NOMO-1 treated with dmso at 0.1 percent for 144 hours (cell line): Measurements from ENCODE around the gene ZBED2.
"Not testable (repeated sequence)": the region's sequence is repeated elsewhere in the genome, so short reads cannot be mapped to it uniquely, and the experiment has no call there.

Source experiments
- DNase-seq: peaks from one replicate; lab custom pipeline; 2025; ENCODE audit not compliant: unreplicated experiment; lab: John Stamatoyannopoulos, UW

ZBED2 gene

DNA sequence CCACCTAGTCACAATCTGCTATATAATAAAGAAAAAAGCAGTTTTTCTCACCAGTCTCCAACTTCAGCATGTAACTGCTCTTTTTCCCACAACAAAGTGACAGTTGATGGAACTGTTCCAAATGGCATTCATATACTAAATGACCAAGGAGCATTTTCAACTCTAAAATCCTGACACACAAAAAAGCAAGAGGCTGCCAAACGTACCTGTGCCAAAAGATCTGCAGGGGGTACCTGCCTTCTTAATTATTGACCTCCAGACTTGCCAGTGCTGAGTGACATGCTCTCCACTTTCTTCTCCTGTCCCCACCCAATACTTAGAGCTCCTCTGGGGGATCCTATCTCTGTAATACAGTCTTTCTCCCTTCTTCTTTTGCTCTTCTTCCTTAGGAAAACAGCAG is 18.0 kb downstream of the ZBED2 start:
- DNase-seq = no peak

DNA sequence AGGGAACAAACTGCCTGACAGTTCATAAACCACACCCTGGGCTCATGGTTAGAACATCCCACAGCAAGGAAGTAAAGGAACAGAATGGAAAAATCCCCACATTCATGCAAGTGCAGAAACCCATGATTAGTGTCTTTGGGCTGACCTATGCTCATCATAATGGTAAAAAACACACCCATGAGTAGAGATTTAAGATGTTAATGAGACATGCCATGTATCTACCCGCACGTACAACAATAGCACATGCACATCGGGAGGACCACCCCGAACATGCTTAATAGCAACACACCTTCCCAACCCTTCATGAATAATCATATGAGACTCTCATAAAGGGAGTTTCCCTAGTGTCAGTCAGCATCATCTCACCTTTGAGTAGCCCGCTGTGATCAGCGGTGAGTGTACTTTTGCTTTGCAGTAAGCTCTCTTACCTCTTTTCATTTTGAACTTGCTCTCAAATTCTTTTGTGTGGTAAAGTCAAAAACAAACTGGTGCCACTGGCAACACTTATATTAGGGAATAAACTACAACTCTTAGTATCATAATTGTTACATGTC is 23.2 kb downstream of the ZBED2 start:
- DNase-seq = no peak

DNA sequence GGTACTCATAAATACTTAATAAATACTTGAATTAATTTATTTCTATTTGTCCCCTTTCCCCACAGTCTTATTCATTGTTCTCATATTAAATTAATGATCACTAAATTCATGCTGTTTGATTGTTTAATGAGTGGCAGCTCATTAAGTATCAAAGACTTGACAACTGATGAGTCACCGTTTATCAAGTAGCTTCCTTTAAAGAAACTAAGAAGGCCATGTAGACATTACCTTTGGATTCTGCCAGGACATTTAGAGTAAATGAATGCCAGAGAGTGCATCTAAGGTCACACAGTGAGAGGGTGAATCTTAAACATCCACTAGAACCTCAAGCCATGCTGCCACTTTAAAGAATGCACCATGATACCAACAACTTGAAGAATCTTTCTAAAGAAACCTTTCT is 23.9 kb downstream of the ZBED2 start:
- DNase-seq = no peak

DNA sequence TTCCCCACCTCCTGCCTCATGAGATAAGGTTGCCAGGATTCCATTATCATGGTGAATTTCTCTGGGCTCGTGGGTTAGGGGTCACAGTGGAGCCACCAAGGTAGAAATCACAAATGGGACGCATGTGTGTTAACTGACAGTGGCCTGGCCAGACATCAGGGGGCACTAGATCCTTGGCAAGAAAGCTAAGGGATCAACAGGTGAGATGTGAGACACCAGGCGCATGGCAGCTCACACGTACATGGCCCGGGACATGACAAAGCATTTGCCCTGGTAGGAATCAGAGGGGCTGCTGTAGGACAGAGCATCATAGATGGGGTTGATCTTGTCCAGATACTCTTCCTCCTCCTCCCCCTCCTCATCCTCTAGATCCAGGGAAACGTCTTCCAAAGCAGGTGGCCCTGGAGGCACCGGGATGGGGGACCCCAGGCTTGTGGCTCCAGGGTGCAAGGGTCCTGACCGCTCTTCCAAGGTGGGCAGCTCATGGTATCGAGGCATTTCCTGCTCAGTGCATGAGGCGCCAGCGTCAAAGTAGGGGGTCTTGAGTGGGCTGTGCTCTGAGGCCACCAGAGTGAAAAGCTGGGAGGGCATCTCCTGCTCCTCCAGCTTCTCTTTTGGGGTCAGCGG is 24.6 kb downstream of the ZBED2 start:
- no peak for DNase-seq

DNA sequence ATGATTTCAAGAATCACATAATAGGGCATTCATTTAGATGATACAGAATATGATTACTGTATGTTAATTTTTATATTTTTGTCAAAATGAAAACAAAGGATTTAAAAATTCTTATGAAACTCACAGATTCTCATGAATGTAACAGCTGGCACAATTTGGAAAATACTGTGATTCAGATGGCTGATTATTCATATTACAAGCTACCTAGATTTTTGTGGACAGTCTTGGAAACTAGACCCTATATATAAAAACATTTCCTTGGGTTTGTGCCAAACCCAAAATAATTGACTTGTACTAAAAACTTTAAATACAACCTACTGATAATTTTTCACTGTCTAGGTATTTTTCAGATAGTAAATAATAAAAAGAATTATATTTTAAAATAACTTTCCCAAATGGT is 26.2 kb downstream of the ZBED2 start:
- DNase-seq = no peak

DNA sequence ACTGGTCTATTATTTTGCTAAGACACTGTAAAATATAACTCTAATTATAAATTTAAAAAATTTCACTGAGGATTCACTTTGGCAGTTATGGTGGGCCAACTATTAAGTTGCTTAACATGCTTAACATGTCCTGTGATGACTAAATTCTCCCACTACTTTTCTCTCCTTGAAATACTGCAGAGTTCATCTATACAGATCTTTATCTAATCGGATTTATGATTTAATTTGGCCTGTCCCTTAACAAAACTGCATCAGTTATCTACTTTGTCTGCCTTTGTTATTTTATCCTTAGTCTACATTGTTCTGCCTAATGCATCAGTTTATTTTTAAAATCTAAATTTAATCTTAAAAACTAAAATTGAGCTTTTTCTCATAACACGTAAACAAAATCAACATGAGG is 26.8 kb downstream of the ZBED2 start:
- no peak for DNase-seq

DNA sequence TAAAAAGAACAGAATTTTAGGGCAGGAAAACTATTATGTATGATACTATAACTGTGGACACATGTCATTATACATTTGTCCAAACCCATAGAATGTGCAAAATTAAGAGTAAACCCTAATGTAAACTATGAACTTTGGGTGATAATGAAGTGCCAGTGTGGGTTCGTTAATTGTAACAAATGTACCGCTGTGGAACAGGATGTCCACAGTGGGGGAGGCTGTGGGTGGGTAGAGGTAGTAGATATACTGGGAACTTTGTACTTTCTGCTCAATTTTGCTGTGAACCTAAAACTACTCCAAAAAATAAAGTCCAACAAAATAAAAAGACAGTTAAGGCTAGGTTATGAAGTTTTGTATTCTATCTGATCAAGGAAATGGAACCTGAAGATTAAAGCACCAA is 28.3 kb downstream of the ZBED2 start:
- no peak for DNase-seq

DNA sequence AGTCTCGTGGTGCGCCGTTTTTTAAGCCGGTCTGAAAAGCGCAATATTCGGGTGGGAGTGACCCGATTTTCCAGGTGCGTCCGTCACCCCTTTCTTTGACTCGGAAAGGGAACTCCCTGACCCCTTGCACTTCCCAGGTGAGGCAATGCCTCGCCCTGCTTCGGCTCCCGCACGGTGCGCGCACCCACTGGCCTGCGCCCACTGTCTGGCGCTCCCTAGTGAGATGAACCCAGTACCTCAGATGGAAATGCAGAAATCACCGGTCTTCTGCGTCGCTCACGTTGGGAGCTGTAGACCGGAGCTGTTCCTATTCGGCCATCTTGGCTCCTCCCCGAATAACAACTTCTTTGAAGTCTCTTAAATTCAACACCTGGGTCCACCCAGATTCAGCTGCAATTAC is 33.2 kb downstream of the ZBED2 start:
- not testable (repeated sequence) for DNase-seq

DNA sequence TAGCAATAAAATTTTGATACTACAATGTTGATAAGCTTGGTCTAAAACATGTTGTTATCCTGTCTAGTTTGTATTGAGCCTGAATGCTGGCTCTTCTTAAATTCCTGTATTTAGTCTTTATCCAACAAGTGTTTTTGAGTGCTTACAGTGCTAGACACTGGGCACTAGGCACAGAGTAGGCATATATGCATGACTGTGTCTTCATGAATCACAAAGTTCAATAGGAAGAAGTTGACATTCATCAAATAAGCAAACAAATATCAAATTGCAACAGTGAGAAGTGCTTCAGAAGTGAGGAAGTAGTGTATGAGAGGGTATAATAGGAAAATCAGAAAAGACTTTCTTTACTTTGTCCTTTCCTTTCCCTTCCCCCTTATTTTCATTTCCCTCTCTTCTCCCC is 46.4 kb downstream of the ZBED2 start:
- DNase-seq = no peak

DNA sequence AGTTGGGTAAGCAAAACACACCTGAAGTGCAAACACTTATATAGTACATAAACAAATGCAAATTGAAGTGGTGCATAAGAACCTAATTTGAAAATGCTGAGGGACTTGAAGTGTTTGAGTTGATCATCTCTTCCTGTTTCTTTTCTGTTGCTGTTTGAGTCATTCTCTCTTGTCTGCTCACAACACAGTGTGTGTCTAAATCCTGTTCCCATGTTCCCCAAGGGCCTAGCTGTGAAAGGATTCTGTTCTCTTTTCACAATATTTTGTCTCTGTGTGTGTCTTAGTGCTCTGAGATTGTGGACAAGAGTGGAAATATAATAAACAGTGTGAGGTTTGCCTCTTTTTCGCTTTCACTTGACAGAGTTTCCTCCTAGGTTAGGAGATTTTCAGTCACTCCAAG is 47.1 kb downstream of the ZBED2 start:
- DNase-seq = no peak

DNA sequence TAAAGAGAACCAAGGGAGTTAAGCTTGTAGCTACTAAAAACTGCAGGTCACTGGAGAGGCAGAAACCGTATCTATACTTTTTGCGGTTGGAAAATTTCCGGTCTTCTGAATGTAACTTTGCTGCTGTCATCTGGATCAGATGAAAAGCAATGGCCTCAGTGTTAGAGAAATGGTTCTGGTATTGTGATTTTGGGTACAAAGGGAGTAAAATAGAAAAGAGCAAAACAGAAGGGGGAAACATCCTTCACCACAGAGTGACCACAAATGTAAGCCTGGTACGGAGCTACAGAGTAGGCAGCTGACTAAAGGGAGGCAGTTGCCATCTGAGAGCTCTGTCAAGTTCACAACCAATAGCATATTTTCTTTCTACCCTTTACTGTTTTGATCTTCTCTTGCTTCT is 47.5 kb downstream of the ZBED2 start:
- no peak for DNase-seq

DNA sequence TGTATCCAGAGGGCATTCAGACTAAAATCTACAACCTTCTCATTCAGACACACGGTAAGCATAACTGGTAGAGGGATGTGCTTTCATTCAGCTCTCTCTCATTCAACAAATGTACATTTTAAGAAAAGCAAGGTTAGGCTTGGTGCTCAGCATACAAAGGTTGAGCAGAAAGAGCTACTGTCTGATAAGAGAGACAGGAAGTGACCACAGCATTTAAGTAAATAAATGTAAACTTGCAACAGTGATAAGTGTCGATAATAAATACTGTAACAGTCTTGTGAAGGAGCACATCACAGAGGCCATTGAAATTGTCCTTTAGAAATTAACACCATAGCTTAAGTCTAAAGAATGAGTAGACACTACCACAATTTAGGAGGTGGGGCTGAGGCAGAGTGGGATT is 49.8 kb downstream of the ZBED2 start:
- DNase-seq = no peak
